Activated naive CD4-positive, alpha-beta T cell treated with anti-CD3 and anti-CD28 coated beads, Interleukin-2, amount 50 U/mL, for 24 hours (primary cell): Measurements from ENCODE around the gene CCDC201.

ENCODE experiments used
- H3K27ac Mint-ChIP-seq: one replicate; pipeline ENCODE4 v1.8.0; 2021; ENCODE audit warnings: mild to moderate bottlenecking, mixed read lengths
- H3K27me3 Mint-ChIP-seq: one replicate; pipeline ENCODE4 v1.8.0; 2021; ENCODE audit warnings: mixed read lengths
- H3K36me3 Mint-ChIP-seq: one replicate; pipeline ENCODE4 v1.8.0; 2021; ENCODE audit warnings: mixed read lengths
- H3K4me1 Mint-ChIP-seq: one replicate; pipeline ENCODE4 v1.8.0; 2021; ENCODE audit warnings: mixed read lengths
- H3K4me3 Mint-ChIP-seq: one replicate; pipeline ENCODE4 v1.8.0; 2021; ENCODE audit warnings: mild to moderate bottlenecking, mixed read lengths
- H3K9me3 Mint-ChIP-seq: one replicate; pipeline ENCODE4 v1.8.0; 2021; ENCODE audit warnings: mixed read lengths

Gene CCDC201

GRCh38 chr7:45888185-45888992 is 15.5 kb upstream of the CCDC201 start, which contains the start of gene IGFBP1:
Gene IGFBP1, plus strand, starts transcription at chr7:45888488. Its CDS starts 165 bp downstream, at chr7:45888653.
- H3K27ac Mint-ChIP-seq, result no peak within 1 kb of the TSS
- H3K27me3 Mint-ChIP-seq, result peaks cover 32% of the 10 kb centered on the region
- H3K4me3 Mint-ChIP-seq, result no peak within 1 kb of the TSS
- H3K9me3 Mint-ChIP-seq, result no peaks in the 10 kb centered on the region
- H3K4me1 Mint-ChIP-seq, result no peaks in the 10 kb centered on the region
- H3K36me3 Mint-ChIP-seq, result no peaks in the 10 kb centered on the region

GRCh38 chr7:45886931-45887667 is 14.2 kb upstream of the CCDC201 start:
- H3K9me3 Mint-ChIP-seq, result no peaks in the 10 kb centered on the region
- H3K4me1 Mint-ChIP-seq, result no peaks in the 10 kb centered on the region
- no peak overlapping the region for H3K27ac Mint-ChIP-seq
- no peak overlapping the region for H3K4me3 Mint-ChIP-seq
- peaks cover 34% of the 10 kb centered on the region for H3K27me3 Mint-ChIP-seq
- H3K36me3 Mint-ChIP-seq, result no peaks in the 10 kb centered on the region

DNA sequence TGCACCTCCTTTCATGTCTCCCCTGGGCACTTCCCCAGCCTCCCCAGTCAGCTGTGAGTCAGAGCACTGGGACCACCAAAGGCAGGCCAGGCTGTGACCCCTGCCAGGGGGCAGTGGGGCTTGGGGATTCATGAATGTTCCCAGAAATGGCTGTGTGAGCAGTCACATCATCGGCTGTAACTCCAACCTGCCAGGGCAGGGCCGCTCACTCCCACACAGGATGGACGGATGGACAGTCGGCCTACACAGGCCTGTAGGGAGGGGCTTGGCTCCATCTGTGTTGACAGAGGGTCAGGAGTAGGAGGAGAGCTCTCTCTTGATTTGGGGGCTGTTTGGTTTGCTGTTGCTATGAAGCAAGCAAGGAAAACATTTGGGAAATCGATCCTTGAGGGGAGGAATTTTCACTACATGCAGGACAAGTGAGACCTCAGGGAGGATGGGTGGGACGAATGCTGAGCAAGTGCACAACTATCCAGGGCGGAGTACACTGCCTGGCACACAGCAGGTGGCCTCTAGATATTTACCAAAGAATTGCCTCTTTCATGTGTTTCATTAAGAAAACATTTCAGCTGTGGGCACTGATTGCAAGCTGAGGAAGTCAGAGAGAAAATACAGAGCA is 12.5 kb upstream of the CCDC201 start:
- Mint-ChIP-seq H3K27me3 (peaks cover 23% of the 10 kb centered on the region), H3K4me3 (no peak overlapping the region), H3K27ac (no peak overlapping the region), H3K36me3 (no peaks in the 10 kb centered on the region), H3K4me1 (no peaks in the 10 kb centered on the region), H3K9me3 (no peaks in the 10 kb centered on the region)

DNA sequence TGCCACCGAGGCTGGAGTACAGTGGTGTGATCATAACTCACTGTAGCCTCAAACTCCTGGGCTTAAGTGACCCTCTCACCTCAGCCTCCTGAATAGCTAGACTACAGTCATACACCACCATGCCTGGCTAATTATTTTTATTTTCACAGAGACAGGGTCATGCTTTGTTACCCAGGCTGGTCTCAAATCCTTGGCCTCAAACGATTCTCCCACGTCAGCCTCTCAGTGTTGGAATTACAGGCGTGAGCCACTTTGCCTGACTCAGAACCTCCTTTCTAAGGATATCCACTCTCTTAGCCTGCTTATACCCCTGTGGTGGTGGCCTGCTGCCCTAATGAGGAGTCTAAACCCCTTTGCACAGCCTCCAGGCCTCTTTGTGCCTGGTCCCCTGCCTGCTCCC is 11.3 kb upstream of the CCDC201 start:
- H3K36me3 Mint-ChIP-seq, result no peaks in the 10 kb centered on the region
- H3K9me3 Mint-ChIP-seq, result no peaks in the 10 kb centered on the region
- no peak overlapping the region for H3K27ac Mint-ChIP-seq

GRCh38 chr7:45882465-45882810 is 9.6 kb upstream of the CCDC201 start:
- no peak overlapping the region for H3K27ac Mint-ChIP-seq
- H3K27me3 Mint-ChIP-seq, result peaks cover 14% of the 10 kb centered on the region
- no peaks in the 10 kb centered on the region for H3K9me3 Mint-ChIP-seq
- no peaks in the 10 kb centered on the region for H3K36me3 Mint-ChIP-seq
- H3K4me3 Mint-ChIP-seq, result no peak overlapping the region
- no peaks in the 10 kb centered on the region for H3K4me1 Mint-ChIP-seq

More for the DNA sequence above, 11.3 kb upstream of the CCDC201 start:
- Mint-ChIP-seq H3K4me1 (no peaks in the 10 kb centered on the region), H3K27me3 (peaks cover 18% of the 10 kb centered on the region), H3K4me3 (no peak overlapping the region)

DNA sequence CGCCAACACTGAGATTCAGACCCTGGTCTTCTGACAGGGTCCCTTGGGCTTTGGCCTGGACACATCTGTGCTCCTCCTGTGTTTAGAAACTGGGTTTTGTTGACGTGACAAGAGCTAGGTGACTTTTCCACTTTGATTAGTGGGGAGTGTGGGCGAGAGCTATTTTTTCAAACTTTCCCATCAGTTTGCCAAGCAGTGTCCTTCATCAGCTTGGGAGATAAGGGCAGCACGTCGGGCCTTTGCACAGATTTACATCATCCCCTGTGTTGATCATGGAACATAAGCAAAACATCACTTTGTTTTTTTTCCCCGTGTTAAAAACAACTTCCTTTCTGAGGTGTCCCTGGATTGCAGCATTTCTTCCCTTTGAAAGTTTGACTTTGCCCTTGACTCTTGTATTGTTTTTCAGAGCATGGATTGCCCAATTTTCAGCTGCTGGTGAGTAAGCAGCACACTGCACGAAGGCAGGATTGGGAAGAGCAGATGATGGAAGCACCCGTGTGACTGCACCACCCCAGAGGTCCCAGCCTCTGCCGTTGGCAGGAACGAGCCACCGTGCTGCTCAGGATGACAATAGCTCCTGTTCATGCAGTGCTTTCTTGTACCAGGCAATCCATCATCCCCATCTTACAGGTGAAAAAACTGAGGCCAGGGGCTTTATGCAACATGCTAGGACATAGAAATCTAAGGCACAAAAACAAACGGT is 9.0 kb upstream of the CCDC201 start:
- peaks cover 11% of the 10 kb centered on the region for H3K27me3 Mint-ChIP-seq
- H3K4me1 Mint-ChIP-seq, result no peaks in the 10 kb centered on the region
- H3K27ac Mint-ChIP-seq, result no peak overlapping the region
- H3K4me3 Mint-ChIP-seq, result no peak overlapping the region
- no peaks in the 10 kb centered on the region for H3K9me3 Mint-ChIP-seq
- H3K36me3 Mint-ChIP-seq, result no peaks in the 10 kb centered on the region

DNA sequence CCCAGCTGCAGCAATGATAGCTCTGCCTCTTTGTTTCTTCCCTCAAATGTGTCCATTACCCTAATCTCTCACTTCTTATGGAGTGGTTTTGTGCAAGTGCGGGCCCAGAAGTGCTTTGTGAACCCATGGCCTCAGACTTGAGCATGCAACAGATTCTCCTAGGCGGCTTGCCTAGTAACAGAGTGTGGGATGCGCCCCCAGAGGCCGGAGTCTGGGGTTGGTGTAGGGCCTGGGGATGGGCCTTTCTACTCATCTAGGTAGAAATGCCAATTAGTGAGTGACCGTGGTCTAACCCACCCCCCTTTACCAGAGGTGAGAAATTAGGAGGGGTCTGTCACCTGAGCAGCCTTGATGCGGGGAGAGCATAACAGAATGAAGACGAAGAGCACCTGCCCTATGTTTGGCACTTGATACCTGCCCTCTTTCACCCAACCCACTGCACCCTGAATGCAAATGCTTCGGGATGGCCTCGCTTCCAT is 8.4 kb upstream of the CCDC201 start:
- Mint-ChIP-seq H3K4me1 (no peaks in the 10 kb centered on the region), H3K27ac (no peak overlapping the region), H3K9me3 (no peaks in the 10 kb centered on the region), H3K36me3 (no peaks in the 10 kb centered on the region), H3K27me3 (peaks cover 8% of the 10 kb centered on the region), H3K4me3 (no peak overlapping the region)

- Mint-ChIP-seq H3K4me1 (no peaks in the 10 kb centered on the region), H3K27ac (no peak overlapping the region), H3K4me3 (no peak overlapping the region), H3K36me3 (no peaks in the 10 kb centered on the region), H3K9me3 (no peaks in the 10 kb centered on the region), H3K27me3 (peaks cover 4% of the 10 kb centered on the region)
These were observed 7.6 kb upstream of the CCDC201 start for GRCh38 chr7:45880433-45880860.

GRCh38 chr7:45878457-45879144 is 5.7 kb upstream of the CCDC201 start:
- Mint-ChIP-seq H3K4me1 (no peaks in the 10 kb centered on the region), H3K27me3 (peaks cover 3% of the 10 kb centered on the region), H3K4me3 (no peak overlapping the region), H3K36me3 (no peaks in the 10 kb centered on the region), H3K9me3 (no peaks in the 10 kb centered on the region), H3K27ac (no peak overlapping the region)

GRCh38 chr7:45876519-45876918 is 3.6 kb upstream of the CCDC201 start:
- H3K4me1 Mint-ChIP-seq, result no peaks in the 10 kb centered on the region
- no peaks in the 10 kb centered on the region for H3K27me3 Mint-ChIP-seq
- no peaks in the 10 kb centered on the region for H3K36me3 Mint-ChIP-seq

GRCh38 chr7:45874408-45875131 is 1.7 kb upstream of the CCDC201 start:
- H3K27me3 Mint-ChIP-seq, result no peaks in the 10 kb centered on the region
- H3K36me3 Mint-ChIP-seq, result no peaks in the 10 kb centered on the region
- no peaks in the 10 kb centered on the region for H3K9me3 Mint-ChIP-seq
- H3K4me3 Mint-ChIP-seq, result no peak overlapping the region
- H3K4me1 Mint-ChIP-seq, result no peaks in the 10 kb centered on the region
- H3K27ac Mint-ChIP-seq, result no peak overlapping the region

More at GRCh38 chr7:45876519-45876918, 3.6 kb upstream of the CCDC201 start:
- Mint-ChIP-seq H3K9me3 (no peaks in the 10 kb centered on the region), H3K4me3 (no peak overlapping the region), H3K27ac (no peak overlapping the region)

DNA sequence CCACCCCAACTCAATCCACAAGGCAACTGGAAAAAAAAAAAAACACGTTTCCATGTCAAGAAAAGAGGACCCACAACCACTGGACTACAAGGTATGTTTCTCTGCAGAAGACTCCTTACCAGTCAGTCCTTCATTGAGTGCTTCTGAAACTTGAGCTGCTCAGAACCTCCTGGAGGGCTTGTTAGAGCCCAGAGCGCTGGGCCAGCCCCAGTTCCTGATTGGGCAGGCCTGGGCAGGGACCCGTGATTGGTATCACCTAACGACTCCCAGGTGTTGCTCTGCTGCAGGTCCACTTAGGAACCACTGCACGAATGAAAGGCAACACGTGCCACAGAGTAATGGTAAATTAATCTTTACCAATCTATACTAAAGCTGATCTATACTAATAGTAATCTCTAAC is 473 bp upstream of the CCDC201 start:
- H3K27me3 Mint-ChIP-seq, result peaks cover 6% of the 10 kb centered on the region
- no peaks in the 10 kb centered on the region for H3K36me3 Mint-ChIP-seq
- no peak overlapping the region for H3K4me3 Mint-ChIP-seq
- H3K4me1 Mint-ChIP-seq, result no peaks in the 10 kb centered on the region
- H3K27ac Mint-ChIP-seq, result no peak overlapping the region
- no peaks in the 10 kb centered on the region for H3K9me3 Mint-ChIP-seq

DNA sequence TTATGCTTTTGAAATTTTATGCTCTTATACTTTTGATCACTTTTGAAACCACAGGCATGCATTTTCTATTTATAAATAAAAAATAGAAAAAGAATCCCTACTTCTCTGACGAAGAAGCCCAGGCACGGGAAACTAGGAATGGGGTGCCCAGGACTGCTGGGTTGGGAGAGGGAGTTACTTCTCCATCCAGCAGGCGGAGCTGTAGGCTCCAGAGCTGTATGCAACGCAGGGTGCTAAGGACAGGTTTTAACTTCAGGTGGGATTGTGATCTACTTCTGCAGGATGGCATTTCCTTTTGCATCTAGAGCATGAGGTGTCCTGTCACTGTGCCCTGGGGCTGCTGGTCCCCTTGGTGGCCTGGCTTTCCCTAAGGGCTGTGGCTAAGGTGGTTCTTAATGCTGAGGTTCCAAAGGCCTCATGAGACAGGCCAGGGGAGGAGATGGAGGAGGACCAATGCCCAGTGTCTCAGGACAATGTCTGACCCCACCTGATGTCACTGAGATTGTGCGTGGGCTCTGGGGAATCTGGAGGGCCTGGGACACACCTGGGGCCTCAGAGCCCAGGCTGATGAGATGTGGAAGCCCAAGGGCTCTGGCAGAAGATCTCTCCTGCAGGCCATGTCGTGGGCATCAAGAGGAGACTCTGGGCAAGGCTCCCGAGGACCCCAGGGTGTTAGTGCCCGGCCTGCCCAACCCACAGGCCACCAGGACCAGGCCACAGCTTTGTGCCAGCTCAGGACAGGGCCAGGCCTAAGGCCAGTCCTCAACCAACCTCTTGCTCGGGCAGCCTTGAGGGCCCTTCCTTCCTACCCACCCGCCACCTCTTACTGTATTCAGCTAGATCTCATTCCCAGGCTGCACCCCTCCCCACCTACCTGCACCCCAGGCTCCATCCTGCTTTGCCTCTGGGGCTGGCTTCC is 507 bp downstream of the CCDC201 start:
- H3K4me1 Mint-ChIP-seq, result no peaks in the 10 kb centered on the region
- no peaks in the 10 kb centered on the region for H3K36me3 Mint-ChIP-seq
- H3K27me3 Mint-ChIP-seq, result peaks cover 8% of the 10 kb centered on the region
- no peak overlapping the region for H3K27ac Mint-ChIP-seq
- no peak overlapping the region for H3K4me3 Mint-ChIP-seq
- no peaks in the 10 kb centered on the region for H3K9me3 Mint-ChIP-seq

DNA sequence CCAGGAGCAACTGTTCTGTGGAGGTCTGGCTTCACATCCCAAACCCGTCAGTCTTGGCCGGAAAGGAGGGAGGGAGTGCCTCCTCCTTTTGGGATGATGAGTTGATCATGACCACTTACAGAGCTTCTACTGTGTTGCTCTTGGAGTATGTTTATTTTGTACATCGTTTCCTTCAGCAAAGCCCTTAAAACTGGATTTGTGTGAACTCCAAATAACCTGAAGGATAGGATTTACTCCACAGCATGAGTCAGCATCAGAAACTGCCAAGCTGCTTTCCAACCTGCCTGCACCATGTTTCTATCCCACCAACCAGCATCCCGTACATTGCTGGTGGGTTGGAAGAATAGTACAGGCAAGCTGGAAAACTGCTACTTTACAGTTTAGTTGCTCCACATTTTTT is 3.5 kb downstream of the CCDC201 start:
- Mint-ChIP-seq H3K36me3 (no peaks in the 10 kb centered on the region), H3K9me3 (no peaks in the 10 kb centered on the region), H3K4me3 (no peak overlapping the region), H3K27ac (no peak overlapping the region), H3K27me3 (peaks cover 8% of the 10 kb centered on the region), H3K4me1 (no peaks in the 10 kb centered on the region)
